Subcutaneous abdominal adipose tissue (tissue), 5 donors: Measurements from ENCODE around the gene TLL2.

Source experiments
- H3K27ac ChIP-seq: one replicate; pipeline ENCODE4 v1.7.0; 2013; ENCODE audit warnings: low read depth, mild to moderate bottlenecking, inconsistent platforms, low read length, moderate library complexity
- H3K27me3 ChIP-seq, 5 donors: one replicate each; pipeline ENCODE4 v1.7.0; 2013; ENCODE audit warnings: low read length in 5 of 5, inconsistent platforms in 1 of 5; ENCODE audit not compliant: control insufficient read depth in 5 of 5, insufficient read depth in 4 of 5
- H3K36me3 ChIP-seq, 5 donors: one replicate each; pipeline ENCODE4 v1.7.0; 2013; ENCODE audit warnings: low read length in 5 of 5; ENCODE audit not compliant: control insufficient read depth in 5 of 5, insufficient read depth in 5 of 5
- H3K4me1 ChIP-seq, 5 donors: one replicate each; pipeline ENCODE4 v1.7.0; 2013; ENCODE audit warnings: low read length in 5 of 5, mild to moderate bottlenecking in 3 of 5, moderate library complexity in 1 of 5; ENCODE audit not compliant: control insufficient read depth in 5 of 5, insufficient read depth in 5 of 5
- H3K4me3 ChIP-seq, 5 donors: one replicate each; pipeline ENCODE4 v1.7.0; 2013; ENCODE audit warnings: low read length in 5 of 5, low read depth in 1 of 5
- H3K9ac ChIP-seq, 5 donors: one replicate each; pipeline ENCODE4 v1.7.0; 2013; ENCODE audit warnings: low read length in 5 of 5, mild to moderate bottlenecking in 4 of 5, moderate library complexity in 3 of 5
- H3K9me3 ChIP-seq, 5 donors: one replicate each; pipeline ENCODE4 v1.7.0; 2013; ENCODE audit warnings: low read length in 5 of 5; ENCODE audit not compliant: control insufficient read depth in 5 of 5
- donor health status: healthy.
- donor health status: healthy.
- donor health status: healthy.
- donor health status: healthy.
- donor health status: healthy.

TLL2 gene

DNA sequence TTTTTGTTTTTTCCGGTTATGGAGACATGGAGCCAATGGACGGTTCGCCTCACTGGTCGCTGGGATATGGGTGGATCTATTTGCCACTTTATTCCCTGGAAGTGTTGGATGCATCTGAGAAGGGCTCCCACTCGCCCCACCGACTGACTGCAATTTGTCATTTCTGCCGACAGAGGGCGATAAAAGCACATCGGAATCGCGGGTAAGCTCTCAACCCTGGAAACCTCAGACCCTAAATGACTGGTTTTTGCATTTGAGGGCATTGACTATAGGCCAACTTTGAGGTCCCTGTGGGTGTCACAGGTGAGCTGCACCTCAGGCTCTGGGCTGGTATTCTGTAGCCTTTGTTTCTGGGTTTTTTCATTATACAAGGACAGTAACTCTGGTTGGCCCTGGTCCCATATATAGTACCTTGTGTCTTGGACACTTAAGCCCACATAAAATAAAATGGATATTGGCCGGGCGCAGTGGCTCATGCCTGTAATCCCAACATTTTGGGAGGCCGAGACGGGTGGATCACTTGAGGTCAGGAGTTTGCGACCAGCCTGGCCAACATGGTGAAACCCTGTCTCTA is 143.1 kb downstream of the TLL2 start:
- Histone ChIP-seq H3K36me3 (no peaks in the 10 kb centered on the region), H3K9ac (no peak overlapping the region), H3K27ac (no peak overlapping the region), H3K9me3 (no peaks in the 10 kb centered on the region), H3K4me3 (no peak overlapping the region), H3K4me1 (peaks cover 5 to 10% (median 9%) of the 10 kb centered on the region in 5 donors), H3K27me3 (peaks cover 0 to 13% (median 9%) of the 10 kb centered on the region in 5 donors)

DNA sequence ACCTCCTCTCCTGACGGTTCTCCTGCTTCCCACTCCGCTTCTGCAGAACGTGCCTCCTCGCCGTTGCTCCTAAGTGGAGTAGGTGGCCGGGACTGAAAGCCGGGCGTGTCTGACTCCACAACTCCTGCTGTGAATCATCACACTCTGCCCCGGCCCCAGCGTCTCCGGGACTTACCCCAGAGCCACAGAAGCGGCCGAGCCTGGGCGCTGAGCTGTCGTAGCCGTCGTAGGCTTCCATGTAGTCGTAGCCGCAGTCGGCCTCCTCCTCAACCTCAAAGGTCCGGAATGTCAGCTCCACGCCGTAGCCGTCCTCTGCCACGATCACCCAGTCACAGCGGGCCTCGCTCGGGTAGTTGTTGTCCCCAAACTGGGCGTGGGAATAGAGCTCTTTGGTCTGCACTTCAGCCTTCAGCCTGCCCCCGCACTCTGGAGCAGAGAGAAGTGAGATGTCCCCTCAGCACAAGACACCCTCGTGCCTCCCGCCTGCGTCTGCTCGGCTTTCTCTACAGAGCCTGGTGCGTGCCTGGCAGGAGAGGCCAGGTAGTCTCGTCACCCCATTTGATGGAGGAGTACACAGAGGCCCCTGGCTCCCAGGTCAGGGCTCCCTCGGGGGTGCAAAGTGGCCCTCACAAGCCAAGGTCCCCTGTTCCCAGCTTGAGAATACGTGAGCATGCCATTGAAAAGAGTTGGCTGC is 143.7 kb downstream of the TLL2 start:
- Histone ChIP-seq H3K4me3 (no peak overlapping the region), H3K9me3 (no peaks in the 10 kb centered on the region), H3K27me3 (peaks cover 0 to 13% (median 9%) of the 10 kb centered on the region in 5 donors), H3K36me3 (no peaks in the 10 kb centered on the region), H3K27ac (no peak overlapping the region), H3K9ac (no peak overlapping the region), H3K4me1 (peaks cover 2 to 7% (median 6%) of the 10 kb centered on the region in 5 donors)

GRCh38 chr10:96368971-96369370 is 144.8 kb downstream of the TLL2 start:
- Histone ChIP-seq H3K36me3 (no peaks in the 10 kb centered on the region), H3K9me3 (no peaks in the 10 kb centered on the region), H3K4me3 (no peak overlapping the region), H3K27ac (no peak overlapping the region), H3K27me3 (peaks cover 0 to 7% (median 5%) of the 10 kb centered on the region in 5 donors), H3K4me1 (peaks cover 0 to 4% (median 0%) of the 10 kb centered on the region in 5 donors), H3K9ac (no peak overlapping the region)

GRCh38 chr10:96367470-96367869 is 146.3 kb downstream of the TLL2 start:
- Histone ChIP-seq H3K9ac (no peak overlapping the region), H3K4me1 (peaks cover 0 to 4% (median 0%) of the 10 kb centered on the region in 5 donors), H3K9me3 (peaks cover 0 to under 1% (median 0%) of the 10 kb centered on the region in 5 donors), H3K27ac (no peak overlapping the region), H3K4me3 (no peak overlapping the region), H3K36me3 (no peaks in the 10 kb centered on the region), H3K27me3 (peaks cover 0 to 5% (median 0%) of the 10 kb centered on the region in 5 donors)

DNA sequence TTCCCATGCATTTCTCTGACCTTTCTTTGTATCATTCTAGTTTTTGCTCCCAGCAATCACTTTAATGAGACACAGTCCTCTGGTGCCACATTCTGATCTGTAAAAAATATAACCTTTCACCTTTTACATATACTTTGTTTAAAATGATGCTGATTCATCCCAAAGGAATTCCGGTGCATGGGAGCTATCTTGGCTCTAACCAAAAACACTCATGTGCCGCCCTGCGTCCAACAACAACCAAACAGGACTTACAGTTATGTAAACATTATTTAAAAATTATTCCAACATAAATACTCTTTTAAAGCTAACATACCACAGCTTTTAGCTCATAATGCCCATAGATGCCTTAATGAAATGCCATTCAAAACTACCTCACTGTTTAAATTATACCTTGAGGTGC is 147.2 kb downstream of the TLL2 start:
- Histone ChIP-seq H3K9me3 (peaks cover 0 to 2% (median 0%) of the 10 kb centered on the region in 5 donors), H3K4me3 (no peak overlapping the region), H3K27me3 (no peaks in the 10 kb centered on the region), H3K9ac (no peak overlapping the region), H3K27ac (no peak overlapping the region), H3K4me1 (peaks cover 0 to 4% (median 0%) of the 10 kb centered on the region in 5 donors), H3K36me3 (no peaks in the 10 kb centered on the region)

GRCh38 chr10:96365571-96365970 is 148.2 kb downstream of the TLL2 start:
- H3K9ac ChIP-seq = no peak overlapping the region
- H3K9me3 ChIP-seq = peaks cover 0 to 2% (median 0%) of the 10 kb centered on the region in 5 donors

GRCh38 chr10:96360766-96361165 is 153.0 kb downstream of the TLL2 start:
- Histone ChIP-seq H3K27me3 (peaks cover 5 to 10% (median 7%) of the 10 kb centered on the region in 5 donors), H3K9ac (no peak overlapping the region), H3K9me3 (peaks cover 0 to 2% (median 0%) of the 10 kb centered on the region in 5 donors), H3K4me1 (no peaks in the 10 kb centered on the region), H3K27ac (no peak overlapping the region), H3K36me3 (no peaks in the 10 kb centered on the region), H3K4me3 (no peak overlapping the region)

More at GRCh38 chr10:96365571-96365970, 148.2 kb downstream of the TLL2 start:
- Histone ChIP-seq H3K4me1 (peaks cover 0 to under 1% (median 0%) of the 10 kb centered on the region in 5 donors), H3K27ac (no peak overlapping the region), H3K36me3 (no peaks in the 10 kb centered on the region), H3K27me3 (peaks cover 0 to 2% (median 0%) of the 10 kb centered on the region in 5 donors), H3K4me3 (no peak overlapping the region)

DNA sequence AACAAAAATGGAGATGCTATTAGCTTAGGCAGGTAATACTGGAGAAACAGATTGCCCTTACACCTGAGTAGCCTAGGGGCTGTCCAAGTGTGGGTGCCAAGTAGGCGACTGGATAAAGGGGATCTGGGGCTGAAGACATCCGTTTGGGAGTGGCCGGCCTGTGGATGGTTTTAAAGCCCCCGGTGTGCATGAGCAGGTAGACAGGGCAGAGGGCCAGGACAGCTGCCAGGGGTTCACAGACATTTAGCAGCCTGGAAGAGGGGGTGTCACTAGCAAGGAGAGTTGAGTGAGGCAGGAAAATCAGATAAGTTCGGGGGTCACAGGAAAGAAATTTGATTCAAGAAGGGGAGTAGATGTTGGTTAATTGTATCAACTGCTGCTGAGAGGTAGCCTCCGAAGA is 153.4 kb downstream of the TLL2 start:
- H3K4me1 ChIP-seq = no peaks in the 10 kb centered on the region
- no peak overlapping the region for H3K4me3 ChIP-seq
- H3K36me3 ChIP-seq = no peaks in the 10 kb centered on the region
- no peak overlapping the region for H3K9ac ChIP-seq
- peaks cover 6 to 10% (median 7%) of the 10 kb centered on the region in 5 donors for H3K27me3 ChIP-seq
- peaks cover 0 to 2% (median 0%) of the 10 kb centered on the region in 5 donors for H3K9me3 ChIP-seq
- H3K27ac ChIP-seq = no peak overlapping the region

GRCh38 chr10:96359616-96360015 is 154.1 kb downstream of the TLL2 start:
- Histone ChIP-seq H3K36me3 (no peaks in the 10 kb centered on the region), H3K9me3 (peaks cover 0 to 2% (median 0%) of the 10 kb centered on the region in 5 donors), H3K4me1 (no peaks in the 10 kb centered on the region), H3K27ac (no peak overlapping the region), H3K9ac (no peak overlapping the region), H3K4me3 (no peak overlapping the region), H3K27me3 (peaks cover 6 to 10% (median 8%) of the 10 kb centered on the region in 5 donors)

DNA sequence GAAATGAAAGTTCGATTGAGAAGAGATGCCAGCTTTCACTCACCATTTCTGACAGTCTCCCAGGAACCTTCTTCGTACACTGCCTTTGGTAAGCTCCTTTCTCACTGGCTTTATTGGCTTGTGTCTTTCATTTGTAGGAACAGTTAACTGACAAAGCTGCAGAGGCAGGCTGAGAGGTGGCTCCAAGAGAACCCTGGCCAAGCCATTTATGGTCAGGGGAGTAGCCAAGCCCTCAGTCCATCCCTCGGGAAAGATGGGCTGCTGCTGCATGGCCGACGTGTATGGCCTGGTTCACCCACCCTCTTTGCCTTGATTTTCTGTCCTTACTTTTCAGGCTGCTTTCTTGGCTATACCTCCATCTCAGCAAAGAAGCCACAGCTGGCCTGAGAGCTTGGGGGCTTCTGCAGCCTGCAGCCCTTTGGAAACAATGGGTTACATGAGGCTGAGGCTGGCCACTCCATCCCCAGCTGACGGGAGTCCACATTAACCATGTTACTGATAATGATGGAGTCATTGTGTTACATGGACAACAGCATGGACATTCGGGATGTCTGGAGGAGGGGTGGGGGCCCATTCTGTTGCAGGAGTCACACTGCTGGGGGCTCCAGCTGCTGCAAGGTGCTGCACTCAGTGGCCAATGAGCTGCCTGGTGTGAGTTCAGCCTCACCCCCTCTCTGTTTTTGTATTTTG is 154.7 kb downstream of the TLL2 start, which contains the start of gene OPALIN:
Gene OPALIN, minus strand, starts transcription at position 152 of the 690 bp plus-strand sequence. Its CDS starts 106 bp downstream, at position 46.
- H3K4me3 ChIP-seq = no peak within 1 kb of the TSS
- H3K27me3 ChIP-seq = peaks cover 6 to 10% (median 8%) of the 10 kb centered on the region in 5 donors
- peaks cover 0 to 2% (median 0%) of the 10 kb centered on the region in 5 donors for H3K9me3 ChIP-seq
- H3K4me1 ChIP-seq = no peaks in the 10 kb centered on the region
- no peak within 1 kb of the TSS for H3K27ac ChIP-seq
- no peaks in the 10 kb centered on the region for H3K36me3 ChIP-seq
- no peak within 1 kb of the TSS for H3K9ac ChIP-seq
